ENCODE data around the gene DNAH1. TPM values are rescaled to one million over a fixed set of nuclear protein-coding genes. Genes with fewer than 3 reads are reported as not detected.

The DNAH1 gene
- polyA plus RNA-seq, 5 donors, result 7.2 to 12.4 (median 11.1) TPM

GRCh38 chr3:52310861-52311575, 5.1 kb upstream of the DNAH1 start:
- DNase-seq, result no peak

DNA sequence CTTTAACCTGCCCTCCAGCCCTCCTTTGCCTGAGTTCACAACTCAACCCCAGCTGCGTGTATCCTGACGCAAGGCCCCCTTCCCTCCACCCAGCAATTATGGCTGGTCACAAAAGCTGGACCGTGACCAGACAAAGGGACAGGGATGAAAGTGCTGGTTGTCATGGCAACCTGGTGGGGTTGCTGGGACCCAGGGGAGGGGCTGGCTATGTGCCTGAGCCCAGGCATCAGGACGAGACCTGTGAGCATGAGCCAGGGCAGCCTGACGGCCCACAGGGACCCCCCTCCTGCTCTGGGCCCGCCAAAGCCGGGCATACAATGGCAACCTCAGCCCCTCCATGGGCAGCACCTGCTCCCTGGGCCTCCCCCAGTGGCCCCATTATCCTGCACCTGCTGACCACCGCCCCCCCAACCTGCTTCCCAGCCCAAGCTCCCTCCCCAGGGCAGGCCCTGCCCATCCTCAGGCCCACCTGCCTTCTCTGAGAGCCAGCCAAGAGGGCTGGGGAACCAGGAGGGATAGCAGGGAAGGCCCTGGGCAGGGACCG, 4.5 kb upstream of the DNAH1 start:
- no peak for DNase-seq

DNA sequence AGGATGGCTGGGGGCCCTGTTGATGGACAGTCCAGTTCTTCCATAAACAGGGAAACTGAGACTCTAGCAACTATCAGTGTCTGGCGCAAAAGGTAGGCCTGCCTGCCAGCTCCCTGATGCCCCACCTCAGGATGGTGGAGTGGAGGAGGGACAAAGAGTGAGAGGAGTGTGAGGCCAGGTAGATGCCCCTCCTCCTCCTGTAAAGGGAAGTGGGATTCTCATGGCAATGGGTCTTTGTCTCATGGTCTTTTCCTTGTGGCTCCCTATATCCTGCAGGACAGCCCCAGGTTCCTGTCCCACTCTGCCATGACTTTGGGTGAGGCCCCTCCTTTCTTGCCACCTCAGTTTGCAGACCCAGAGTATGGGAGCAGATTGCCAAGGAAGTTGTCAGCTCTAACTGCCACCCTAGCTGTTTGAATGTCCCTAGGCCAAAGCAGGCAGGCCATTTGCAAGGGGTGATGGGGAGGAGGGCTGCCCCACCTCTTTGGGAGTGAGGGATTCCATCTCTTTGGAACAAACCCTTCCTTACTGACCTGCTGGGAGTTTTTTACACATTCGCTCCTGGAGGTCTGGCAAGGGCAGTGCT, 2.8 kb upstream of the DNAH1 start:
- no peak for DNase-seq

DNA sequence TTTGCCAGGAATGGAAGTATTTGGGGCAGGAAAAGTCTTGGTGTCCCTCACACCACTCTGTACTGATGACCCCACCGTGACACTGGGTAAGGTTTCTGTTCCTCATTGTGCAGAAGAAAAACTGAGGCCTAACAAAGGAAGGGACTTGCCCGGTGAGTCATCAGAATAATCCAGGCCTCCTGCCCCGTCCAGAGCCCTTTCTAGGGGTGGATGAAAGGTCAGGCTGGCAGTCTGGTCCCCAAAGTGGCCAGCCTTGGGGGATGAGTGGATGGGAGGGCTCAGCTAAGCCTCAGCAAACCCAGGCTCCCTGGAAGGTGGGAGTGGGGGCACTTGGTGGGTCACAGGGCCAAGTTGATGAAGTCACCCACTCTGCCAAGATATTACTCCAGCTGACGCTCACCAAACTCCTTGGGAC, 2.3 kb upstream of the DNAH1 start:
- DNase-seq, result no peak

DNA sequence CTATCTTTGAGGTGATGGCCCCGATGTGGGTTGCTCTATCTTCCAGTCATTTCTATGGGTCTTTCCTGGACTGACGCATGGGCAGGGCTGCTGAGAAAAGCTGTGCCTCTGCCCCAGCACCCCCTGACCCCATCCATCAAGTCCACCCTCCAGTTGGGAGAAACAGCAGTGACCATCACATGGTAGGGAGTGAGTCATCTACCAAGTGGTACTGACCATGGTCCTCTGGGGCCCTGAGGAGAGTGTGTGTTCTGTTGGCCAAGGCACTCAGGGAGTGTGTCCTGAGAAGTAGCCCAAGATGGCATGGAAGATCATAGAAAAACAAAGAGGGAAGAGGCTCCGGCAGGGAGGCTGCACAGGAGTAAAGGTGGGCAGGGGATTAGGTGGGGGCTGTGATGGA, 1.6 kb upstream of the DNAH1 start:
- DNase-seq, result no peak

DNA sequence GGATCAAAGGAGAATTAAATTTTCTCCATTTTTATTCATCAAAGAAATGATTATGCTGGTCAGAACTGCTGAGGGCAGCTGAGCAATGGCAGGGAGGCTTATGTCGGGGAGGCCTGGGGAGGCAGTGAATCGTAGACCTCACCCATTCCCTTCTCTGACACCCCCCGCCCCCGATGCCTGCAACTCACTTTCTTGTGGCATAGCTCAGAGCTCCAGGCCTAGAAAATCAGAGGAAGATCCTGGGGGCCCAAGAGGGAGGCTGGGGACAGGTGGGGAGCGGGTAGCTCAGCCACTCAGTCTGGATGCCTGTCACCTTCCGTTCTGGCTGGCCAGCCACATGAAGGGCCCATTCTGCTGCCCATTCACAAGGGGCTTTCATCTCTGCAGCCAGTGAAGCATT, 1.1 kb upstream of the DNAH1 start:
- DNase-seq, result no peak

- DNase-seq, result peak; percentile 53
Observed at GRCh38 chr3:52317208-52318000, 1.3 kb downstream of the DNAH1 start.

GRCh38 chr3:52318186-52318816, 2.2 kb downstream of the DNAH1 start:
- no peak for DNase-seq

DNA sequence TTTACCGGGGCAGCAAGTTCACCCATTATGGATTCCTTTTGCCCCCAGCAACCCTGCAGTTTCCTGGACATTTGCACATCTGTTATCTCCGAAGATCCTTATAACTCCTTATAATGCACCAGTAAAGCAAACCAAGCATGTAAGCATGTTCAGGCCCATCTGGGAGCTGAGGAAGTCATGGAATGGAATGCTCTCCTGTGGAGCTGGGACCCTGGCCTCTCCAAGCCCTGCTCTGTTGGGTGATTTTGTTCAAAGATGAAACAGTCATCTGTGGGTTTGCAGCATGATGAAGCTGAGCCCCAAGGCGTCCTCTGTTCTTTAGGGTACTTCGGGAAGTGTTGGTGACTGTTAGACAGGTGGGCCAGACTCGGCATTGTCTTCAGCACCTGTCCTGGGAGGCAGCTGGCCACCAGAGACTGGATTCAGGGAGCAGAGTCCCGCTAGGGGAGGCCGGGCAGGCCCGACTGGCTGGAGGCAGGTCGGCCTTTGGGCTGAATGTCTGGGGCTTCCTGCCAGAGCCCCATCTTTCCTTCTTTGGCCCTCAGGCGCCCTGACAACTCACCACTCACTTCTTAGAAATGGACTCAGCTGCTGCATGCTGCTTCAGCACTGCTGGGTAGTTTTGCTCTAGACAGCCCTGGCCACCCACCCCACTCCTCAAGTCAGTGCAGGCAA, 3.9 kb downstream of the DNAH1 start:
- no peak for DNase-seq

DNA sequence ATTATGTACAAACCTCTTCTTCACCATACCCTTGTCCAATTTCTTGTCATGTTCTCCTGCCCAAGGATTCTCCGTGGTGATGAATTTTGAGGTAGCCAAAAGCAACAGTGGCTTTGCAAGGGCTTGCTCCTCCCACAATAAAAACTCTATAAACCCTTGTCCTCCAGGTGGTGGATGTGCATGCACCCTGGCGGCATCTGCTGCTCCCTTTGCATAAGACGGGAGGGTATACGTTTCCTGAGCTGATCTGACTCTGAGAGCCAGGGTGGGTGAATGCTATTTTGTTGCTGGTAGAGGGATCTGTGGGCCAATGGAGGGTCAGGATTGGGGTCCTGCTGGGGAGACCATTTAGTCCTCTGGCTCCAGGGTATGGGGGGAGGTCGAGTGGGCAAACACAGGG, 5.4 kb downstream of the DNAH1 start:
- DNase-seq, result no peak

GRCh38 chr3:52322466-52322865, 6.3 kb downstream of the DNAH1 start:
- no peak for DNase-seq

DNA sequence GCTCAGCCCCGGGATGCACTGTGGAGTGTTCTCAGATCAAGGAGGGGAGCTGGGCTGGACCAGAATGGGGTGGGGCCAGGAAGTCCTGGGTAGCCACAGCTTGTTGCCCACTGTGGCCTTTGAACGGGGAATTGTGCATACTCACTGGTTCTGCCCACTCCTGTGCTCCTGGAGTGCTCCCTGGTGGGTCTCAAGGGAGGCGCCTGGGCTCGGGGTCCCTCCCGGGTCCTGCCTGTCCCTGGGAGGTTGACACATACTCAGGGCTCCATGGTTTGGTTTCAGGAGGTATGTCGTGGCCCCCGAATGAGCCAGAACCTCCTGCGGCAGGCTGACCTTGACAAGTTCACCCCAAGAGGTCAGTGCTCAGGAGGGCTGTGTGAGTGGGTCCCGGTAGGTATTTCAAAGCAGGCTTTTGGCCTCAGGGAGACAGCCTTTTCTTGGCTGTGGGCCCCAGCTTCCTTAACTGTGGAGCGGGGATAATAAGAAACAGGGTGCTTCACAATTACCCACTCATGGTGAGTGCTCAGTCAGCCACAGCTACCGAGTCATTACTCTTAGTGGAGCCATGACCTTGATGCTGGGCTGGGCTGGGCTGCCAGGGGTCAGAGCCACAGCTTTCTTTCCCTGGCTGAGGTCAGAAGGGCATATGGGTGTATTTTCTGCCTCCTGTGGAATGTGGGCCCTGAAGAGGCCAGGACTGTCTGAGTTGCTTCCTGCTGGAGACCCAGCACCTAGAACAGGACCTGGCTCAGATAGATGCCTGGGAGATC, 7.6 kb downstream of the DNAH1 start:
- no peak for DNase-seq

DNA sequence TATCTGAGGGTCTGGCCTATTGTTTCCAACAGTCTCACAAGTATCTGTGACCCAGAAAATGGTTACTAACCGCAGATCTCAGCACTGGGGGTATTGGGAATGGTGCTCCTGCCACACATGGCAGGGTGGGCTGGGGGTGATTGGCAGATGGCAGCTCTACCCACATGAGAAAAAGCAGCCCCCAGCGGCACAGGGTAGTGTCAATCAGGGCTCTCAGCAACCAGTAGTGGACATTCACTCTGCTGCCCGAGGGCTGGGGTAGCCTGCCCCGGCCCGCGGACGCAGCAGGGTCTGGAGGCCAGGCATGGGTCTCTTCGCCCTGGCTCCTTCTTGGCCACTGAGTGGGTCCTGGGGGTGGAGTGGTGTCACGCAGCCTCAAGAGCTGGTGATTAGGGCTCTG, 8.6 kb downstream of the DNAH1 start:
- DNase-seq, result no peak

DNA sequence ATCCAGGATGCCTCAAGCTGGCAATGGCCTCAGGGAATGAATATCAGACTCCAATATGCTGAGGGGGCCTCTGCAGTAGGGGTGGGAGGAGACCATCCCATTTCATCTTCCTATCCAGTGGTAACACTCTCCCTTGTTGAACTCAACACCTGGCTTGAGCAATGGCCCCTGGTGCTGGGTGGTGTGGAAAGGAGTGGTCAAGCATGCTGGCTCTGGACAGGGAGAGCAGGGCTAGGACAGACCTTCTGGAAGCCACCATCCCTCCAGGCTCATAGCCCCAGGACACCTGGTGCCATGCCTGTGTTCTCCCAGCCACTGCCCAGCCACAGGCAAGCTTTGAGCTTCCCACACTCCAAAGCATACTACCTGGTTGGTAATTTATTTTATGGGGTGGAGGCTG, 9.6 kb downstream of the DNAH1 start:
- no peak for DNase-seq

DNA sequence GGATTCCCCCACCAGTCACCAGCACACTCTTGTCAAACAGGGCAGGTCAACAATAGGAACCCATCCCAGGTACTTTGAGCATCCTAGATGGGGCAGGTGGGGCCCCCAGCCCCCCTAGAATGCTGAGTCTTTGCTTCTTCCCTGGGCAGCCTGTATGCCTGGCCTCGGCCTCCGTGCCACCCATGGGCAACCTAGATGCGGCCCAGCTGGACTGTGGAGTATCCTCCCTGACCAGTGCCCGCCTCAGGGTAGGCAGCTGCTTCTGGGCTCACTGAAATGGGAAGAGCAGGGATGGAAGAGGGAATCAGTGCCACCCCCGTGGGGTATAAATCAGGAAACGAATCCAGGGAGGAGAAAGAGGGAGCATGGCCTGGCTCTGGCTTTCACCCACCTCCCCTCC, 10.9 kb downstream of the DNAH1 start:
- no peak for DNase-seq

DNA sequence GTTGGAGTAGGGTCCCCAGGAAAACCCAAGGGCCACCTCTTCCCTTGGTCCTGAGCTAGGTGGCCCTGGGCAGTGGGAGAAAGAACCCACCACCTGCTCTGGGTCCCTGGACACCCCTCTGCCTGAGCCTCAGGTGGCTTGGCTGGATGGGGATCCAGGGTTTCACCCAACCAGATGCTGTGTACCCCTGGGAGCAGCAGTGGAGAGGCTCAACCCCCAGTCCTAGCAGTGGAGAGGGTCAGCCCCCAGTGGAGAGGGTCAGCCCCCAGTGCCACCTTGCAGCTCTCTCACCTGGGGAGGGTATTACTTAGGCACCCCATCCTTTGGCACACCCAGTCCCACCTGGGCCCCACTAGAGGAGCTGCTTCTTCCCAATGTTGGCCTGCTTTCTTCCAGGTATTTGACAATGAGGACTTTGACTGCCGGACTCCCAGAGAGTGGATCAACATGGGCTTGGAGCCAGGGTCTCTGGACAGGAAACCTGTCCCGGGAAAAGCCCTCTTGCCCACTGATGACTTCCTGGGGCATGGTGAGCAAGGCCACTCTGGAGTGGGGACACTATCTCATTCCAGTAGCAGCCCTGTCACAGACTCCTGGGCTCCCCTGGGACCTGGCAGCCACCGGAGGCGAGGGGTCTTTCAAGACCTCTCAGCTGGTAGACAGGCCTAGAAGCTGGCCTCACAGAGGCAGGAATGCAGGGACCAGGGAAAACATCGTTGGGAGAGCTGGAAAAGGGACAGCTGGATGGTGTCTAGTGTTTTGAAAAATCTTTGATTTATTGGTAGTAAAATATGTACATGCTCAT, 11.6 kb downstream of the DNAH1 start:
- no peak for DNase-seq

DNA sequence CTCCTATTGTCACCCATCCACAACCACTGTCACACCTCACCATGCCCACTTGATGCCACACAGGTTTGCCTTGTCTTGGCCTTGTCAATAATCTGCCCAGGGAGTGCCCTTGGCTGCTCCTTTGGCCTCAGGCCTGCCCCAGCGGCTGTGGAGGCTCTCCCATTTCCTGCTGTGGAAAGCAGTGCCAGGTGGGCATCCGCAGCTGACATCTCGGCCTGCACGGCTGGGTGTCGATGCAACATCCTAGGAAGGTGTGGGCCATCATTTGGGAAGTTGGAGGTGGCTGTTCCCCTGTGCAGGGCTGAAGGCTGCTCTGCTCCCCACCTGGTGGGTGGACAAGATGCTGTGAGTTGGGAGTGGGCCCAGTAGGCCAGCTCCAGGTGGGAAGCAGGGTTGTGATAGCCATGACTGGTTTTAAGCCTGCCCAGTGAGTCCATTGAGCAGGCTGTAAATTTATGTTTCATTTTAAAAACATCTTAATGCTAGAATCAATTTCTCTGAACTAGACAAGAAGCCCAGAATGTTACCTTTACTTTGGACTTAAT, 12.5 kb downstream of the DNAH1 start:
- DNase-seq, result no peak

GRCh38 chr3:52330194-52330805, 14.2 kb downstream of the DNAH1 start:
- no peak for DNase-seq

DNA sequence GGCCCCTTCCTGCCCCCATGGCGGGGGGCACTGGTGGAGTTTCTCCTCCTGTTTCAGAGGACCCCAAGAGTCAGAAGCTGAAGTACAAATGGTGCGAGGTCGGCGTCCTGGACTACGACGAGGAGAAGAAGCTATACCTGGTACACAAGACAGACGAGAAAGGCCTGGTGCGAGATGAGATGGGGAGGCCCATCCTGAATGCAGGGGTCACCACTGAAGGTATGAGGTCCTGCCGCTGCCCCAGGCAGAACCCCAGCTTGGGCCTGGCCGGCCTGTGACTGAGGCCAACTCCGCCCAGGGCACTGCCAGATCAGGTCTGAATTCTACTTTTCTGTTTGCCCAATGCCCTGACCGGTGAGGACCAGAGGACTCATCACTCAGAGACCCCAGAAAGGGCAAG, 15.0 kb downstream of the DNAH1 start:
- no peak for DNase-seq
